Dermis blood vessel endothelial cell (primary cell): ENCODE results near the gene MAPRE2. TPM values are rescaled to one million over a fixed set of nuclear protein-coding genes. Genes with fewer than 3 reads are reported as not detected.
"Not testable (repeated sequence)": the region's sequence is repeated elsewhere in the genome, so short reads cannot be mapped to it uniquely, and the experiment has no call there.

Experiments
- DNase-seq: peaks from one replicate; pipeline ENCODE4 v3.0.0; 2010
- total RNA-seq: library from RNA; depleted of rRNA; stranded (reverse); fragments of >200 nt; gene quantifications from 2 replicates; pipeline ENCODE4 v1.2.3, GENCODE V29; 2014

Gene MAPRE2
- total RNA-seq, 1 donor from 2014 or later, result 29.8 TPM

DNA sequence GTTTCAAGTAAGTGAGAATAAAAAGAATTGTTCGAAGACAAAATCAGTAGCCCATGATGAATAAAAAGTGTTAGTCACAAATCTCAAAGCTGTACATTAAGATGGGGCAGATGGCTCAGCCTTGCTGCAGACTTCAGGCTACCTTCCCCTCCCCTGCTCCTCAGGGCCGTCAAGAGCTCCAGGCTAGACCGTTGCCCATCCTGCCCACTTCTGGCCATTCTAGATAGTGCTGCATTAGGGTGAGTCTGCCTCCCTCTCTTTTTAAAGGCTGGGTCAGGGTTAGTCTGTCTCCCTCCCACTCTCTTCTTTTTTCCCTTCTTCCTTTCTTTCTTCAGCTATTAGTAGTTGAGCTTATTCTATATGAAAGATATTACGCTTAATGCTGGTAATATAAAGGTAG is 86.0 kb downstream of the MAPRE2 start:
- peak; percentile 37 for DNase-seq

DNA sequence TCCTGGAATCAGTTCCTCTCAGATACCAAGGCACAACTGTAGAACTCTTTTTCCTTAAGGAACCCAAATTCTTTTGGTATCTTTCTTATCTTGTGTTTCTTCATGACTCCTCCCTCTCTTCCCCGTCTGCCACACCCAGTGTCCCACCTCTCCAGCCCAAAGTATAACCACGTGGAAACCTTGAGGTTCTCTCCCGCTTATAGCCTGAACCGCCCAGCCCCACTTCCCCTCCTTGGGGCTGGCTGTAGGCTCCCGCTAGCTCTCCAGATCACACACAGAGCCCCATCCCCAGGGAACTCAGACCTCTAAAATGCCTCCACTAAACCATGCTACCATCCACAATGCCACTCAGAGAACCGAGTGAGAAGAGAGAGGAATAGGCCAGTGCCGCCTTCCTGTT is 87.5 kb downstream of the MAPRE2 start:
- no peak for DNase-seq

DNA sequence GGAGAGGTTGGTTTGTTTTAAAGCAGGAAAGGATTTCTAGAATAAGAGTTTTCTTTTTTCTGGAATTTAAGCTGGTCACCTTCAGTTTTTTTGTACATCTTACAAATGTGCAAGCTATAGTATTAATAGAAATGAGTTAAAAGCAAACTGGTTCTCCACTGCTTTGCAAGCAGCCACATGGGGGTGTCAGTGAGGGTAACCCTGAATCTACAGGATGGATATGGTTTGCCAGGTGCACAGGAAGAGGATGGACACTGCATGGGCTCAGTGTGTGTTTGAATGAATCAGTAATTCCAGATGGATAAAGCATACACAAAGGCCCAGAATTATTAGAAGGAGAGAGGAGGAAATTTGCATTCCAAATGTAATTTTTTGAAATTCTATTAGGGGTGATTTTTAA is 89.0 kb downstream of the MAPRE2 start:
- DNase-seq, result peak; percentile 18

DNA sequence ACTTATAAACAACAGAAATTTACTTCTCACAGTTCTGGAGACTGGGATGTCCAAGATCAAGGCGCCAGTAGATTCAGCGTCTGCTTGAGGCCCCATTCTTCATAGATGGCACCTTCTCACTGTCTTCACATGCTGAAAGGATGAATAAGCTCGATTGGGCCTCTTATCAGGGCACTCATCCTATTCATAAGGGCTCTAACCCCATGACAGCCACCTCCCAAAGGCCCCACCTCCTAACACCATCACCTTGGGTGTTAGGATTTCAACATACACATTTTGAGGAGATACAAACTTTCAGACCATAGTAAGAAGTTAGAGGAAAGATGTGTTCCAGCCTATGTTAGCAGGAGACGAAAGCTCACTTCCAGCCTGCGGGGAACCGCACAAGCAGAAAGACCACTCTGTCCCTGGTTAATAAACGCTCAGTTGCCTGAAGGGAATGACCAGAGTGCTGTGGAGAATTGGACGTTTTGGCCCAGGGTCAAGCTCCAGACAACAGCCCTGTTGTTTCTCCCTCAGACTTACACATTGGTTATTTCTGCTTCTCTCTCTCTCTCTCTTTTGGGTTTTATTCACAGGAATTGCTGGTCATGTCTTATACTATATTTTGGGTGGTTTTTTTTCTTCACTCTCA is 90.3 kb downstream of the MAPRE2 start:
- DNase-seq, result no peak

DNA sequence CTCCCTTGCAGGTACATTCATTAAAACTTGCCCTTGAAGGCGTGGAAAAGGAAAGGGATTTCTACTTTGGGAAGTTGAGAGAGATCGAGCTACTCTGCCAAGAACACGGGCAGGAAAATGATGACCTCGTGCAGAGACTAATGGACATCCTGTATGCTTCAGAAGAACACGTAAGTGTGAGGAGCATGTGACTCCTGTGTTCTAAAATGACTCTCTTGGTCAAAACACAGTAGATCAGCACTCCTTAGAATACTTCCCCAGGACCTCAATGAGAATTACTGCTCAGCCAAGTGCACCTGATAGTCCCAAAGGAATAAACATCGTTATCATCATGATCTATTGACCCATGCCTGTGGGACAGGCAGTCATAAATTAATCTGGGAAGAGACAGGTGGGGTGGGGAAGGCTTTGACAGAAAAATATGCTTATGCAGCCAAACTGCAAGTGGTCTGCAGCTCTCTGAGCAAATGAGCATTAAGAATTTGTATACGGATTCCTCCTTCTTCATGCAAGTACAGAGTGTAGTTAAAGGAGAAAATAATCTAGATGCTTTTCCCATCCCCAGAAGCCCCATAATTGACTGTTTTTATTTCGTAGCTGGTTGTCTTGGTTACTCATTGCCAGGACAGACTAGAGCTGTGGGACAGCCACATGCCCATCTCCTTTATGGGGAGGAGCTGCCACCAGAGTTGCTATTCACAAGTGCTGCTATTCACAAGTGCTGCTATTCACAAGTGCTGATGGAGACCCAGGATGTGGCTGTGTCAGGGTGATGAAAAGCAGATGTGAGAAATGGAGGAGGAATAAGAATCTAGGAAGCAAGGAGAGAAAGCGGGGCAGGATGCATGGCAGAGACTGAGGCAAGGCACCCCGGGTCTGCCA is 91.0 kb downstream of the MAPRE2 start:
- peak; percentile 84 for DNase-seq

DNA sequence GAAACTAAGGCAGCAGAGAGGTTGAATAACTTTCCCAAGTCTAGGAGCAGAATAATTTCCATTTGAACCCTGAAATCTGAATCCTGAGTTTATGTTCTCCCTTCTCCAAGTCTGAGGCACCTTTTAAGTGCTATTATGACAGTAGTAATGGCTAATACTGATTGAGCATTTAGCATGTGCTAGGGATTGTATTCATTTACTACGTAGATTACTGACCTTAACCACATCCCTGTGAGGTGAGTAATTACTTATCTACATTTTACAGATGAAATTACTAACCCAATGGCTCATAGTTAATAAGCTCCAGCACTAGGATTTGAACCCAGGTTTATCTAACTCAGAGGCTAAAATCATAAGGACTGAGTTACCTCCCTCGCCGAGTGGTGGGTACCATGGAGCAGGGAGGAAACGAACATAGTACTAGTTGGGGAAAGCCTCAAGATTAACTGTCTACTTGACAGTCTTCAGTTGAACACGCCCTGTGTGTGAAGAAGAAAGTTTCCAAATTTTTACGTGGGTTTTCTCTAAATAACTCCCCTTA is 93.0 kb downstream of the MAPRE2 start:
- no peak for DNase-seq

DNA sequence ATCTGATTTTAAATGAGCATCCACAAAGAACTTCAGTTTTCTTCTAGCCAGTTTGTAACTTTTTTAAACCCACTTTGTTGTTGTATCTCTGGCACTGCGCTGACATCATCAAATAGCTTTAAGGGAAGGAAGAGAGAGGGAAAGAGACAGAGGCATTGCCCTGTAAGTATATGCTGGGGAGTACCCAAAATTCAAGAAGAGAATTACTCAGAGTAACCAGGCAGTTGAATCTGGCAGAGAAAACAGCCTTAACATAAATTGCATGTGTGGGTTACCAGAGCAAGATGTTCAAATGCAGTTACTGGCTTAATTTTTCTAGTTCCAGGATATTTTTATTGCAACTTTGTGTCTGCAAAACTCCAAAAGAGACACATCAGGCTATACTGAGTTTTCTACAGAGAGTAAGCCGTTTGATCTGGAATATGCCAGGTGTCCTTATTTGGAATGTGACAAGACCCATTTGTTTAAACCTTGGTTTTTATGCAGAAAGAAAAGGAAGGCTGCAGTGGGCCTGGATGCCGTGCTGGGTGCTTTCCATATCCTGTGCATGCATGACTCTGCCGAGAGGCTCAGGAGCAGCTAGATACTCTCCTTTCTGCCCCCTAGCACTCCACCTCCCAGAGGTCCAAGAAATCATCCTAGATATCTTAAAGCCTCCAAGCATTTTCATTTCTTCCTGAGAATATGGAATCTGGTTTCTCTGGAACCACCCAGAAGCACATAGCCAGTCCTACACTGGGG is 93.7 kb downstream of the MAPRE2 start:
- no peak for DNase-seq

DNA sequence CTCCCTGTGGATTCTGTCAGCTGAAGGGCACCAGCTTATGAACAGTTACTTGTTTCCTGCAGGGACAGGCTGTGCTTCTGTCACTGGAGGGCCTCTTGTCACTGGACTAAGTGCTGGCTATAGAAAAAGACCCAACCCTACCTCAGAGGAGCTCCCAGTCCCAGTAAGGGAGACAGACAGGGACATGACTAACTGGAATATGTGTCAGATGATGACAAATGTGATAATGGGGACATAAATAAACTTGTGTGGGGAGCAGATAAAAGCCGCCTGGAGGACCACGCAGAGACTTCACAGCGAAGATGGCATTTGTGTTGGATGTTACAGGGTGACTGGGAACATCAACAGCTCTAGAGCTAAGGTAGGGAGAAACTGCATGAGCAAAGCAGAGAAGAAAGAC is 95.0 kb downstream of the MAPRE2 start:
- no peak for DNase-seq

DNA sequence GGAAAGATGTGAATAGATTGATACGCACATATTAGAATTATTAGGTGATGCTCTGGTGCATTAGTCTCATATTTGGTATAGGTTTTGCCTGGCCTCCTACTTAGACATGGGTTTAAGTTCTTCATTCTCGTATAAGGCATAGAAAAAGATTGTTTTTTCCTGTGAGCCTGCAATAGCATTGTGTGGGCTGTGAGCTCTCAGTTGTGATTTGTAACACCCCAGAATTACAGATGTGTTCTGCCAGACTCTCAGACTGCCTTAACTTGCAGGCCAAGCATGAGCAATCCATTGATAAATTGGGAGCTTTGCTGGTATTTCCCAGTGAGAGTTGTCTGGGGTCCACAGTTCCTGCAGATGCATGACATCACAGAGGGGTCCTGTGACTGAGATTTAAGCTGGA is 95.7 kb downstream of the MAPRE2 start:
- no peak for DNase-seq

DNA sequence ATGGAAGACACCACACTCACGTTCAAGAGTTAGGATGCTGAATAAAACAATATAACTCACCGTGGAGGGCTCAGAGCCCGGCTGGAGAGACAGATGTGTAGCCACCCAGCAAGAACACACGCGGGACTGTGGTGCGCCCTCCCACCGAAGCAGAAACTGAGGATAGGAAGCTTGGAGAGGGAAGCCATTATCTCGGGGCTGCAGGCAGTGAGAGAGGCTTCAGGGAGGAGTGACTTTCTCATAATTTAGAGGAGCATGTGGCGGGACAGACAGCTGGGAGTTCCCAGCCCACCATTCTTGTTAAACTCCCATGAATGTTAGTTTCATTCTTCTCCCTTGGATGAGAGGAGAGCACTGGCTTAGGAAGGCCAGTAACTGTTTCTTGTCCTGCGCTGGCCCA is 96.4 kb downstream of the MAPRE2 start:
- DNase-seq, result no peak

DNA sequence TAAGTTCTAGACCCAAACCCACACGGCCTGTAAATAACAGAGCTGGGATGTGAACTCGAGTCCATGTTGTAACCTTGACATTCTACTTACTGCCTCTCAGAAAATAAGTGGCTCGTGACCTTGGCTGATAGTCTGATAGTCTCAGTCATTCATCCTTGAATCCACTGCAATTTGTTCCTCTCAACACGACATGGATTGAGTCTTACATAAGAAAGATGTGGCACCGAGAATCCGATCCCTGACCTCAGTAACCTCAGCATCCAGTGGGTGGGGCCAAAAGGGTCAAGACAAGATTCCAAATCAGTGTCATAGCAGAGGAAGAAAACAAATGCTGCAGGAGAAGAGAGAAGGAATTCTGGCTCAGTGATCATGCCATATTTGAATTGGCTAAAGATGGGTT is 97.6 kb downstream of the MAPRE2 start:
- no peak for DNase-seq

DNA sequence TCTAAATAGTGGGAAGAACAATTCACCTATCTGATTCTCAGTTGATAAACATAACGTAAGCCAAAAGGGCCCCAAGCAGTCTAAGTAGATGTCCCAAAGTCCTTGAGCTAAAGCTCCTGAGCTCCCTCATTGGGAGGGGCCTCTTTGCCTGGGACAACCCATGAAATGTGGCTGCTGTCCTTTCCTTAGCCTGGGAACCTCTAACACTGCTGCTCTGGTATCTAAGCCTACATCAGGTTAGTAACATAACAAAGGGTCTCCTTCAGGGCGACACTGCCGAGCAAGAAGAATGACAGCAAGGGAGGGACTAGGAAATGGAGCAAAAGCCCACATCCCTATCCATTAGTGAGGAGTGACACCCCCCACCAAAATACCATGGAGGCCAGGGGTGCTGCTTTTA is 98.3 kb downstream of the MAPRE2 start:
- no peak for DNase-seq

DNA sequence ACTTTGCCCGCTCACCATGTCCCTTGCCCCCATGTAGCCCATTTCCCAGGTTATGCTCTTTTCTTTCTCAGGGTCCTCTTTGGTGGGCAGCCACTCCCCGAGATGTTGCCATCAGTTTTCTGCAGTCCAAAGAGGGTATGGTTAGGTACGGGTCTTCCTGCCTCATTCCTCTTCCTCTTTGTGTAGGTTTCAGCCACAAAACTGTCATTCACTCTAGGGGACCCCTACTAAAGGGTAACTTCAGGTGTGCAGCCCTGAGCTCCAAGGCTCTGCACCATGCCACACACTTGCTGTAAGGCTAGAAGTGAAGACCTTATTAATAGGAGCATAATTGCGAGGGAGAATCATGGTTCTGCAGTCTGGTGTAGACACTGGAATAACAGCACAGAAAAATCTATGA is 99.9 kb downstream of the MAPRE2 start:
- DNase-seq, result no peak

DNA sequence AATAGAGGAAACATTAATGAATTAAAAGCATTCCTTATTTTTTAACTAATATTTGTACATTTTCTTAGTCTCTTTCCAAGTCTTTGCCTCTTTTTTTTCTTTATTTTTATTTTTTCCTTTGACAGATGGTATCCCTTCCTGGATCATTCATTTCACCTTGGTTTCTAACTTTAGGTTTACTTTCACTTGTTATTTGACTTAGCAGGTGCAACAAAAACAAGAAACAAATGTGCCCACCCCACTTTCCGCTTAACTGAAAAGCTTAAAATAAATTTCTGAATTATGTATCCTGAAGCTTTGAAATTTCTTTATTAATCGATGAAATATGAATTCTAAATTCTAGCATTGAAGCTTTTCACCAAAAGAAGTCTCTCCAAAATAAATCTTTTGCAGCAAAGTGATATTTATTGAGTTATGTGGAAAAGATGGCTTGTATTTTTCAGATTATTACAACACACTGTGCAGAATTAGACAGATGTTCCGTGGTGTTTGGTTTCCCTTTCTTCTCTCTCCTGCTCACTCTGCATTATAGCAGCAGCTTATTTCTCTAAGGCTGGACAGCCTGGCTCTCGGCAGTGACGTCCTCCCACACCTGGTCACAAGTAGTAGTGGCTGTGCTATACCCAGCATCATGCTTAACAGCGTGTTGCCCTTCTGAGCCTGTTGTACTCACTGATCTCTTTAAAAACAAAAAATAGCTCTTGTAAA is 100.5 kb downstream of the MAPRE2 start:
- no peak for DNase-seq

DNA sequence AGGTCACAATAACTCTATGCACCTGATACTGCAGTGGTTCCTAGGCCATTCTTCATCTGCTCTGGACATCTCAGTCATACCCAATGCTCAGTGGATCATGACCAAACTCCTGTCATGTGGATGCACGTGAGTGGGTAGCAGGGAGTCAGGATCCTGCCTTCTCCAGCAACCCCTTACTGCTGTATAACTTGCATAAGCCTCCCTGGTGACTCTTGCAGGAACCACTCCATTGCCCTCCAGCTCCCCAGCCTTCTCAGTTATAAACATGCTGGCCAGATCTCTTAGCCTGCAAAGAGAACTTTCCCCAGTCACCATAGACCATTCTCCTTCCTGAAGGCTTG is 101.0 kb downstream of the MAPRE2 start:
- no peak for DNase-seq

DNA sequence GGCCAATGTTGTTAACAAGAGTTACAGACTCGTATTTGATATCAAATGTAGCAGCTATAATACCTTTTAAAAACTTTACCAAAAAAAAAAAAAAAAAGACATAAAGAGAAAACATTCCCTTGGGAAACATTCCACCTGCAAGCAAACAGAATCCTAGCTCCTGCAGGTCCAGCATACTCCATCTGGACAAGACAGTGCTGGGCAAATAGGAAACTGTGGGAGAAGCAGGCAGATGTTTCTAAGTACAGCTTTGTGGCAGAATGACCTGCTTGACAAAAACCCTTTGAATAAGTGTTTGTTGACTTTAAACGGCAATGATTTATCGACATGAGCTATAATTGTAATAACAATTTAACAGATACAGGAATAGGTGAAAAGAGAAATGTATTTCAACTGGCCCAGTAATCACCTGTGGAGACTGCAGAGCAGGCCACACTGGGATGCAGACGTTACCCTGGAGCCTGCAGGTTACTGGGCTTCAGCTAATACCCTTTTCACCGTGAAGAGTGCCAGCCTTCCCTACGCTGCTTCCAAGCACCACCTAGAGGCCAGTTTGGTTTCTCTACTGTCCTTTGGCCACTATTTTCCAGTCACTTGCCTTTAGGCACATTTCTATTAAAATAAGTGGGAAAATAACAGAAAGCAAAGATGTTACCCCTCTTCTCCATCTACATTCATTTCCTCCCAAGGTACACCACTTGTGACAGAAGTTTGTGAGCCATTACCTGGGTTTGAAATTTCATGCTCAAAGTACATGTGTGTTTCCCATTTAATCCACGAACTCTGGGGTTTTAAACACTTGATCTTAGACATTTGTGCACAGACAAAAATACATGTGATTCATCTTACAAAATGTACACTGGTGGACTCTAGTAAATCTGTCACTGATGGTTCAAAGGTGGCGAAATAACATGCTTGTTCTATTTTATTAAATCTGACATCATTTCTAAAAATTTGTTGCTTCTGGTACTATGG is 102.7 kb downstream of the MAPRE2 start:
- peak; percentile 83 for DNase-seq

DNA sequence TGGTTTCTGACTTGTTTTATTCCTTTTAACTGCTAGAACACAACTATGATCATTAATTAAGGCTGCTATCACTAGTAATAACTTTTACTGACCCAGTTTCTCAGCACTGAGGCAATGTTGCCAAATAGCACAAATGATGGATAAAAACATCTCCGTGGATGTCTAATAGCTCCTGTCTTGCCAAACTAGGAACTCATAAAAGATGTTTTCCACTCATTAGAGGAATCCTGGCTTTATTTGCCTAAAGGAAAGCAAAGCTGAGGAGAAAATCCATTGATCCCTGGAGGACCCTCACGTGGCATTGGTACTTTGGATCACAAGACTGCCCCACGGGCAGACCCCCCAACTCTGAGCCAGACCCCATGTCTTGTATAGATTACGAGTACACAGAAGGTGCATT is 103.5 kb downstream of the MAPRE2 start:
- DNase-seq, result no peak

DNA sequence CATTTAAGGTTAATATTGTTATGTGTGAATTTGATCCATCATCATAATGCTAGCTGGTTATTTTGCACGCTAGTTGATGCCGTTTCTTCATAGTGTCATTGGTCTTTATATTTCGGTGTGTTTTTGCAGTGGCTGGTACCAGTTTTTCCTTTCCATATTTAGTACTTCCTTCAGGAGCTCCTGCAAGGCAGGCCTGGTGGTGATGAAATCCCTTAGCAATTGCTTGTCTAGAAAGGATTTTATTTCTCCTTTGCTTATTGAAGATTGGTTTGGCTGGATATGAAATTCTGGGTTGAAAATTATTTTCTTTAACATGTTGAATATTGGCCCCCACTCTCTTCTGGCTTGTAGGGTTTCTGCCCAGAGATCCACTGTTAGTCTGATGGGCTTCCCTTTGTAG is 109.0 kb downstream of the MAPRE2 start:
- DNase-seq, result not testable (repeated sequence)

DNA sequence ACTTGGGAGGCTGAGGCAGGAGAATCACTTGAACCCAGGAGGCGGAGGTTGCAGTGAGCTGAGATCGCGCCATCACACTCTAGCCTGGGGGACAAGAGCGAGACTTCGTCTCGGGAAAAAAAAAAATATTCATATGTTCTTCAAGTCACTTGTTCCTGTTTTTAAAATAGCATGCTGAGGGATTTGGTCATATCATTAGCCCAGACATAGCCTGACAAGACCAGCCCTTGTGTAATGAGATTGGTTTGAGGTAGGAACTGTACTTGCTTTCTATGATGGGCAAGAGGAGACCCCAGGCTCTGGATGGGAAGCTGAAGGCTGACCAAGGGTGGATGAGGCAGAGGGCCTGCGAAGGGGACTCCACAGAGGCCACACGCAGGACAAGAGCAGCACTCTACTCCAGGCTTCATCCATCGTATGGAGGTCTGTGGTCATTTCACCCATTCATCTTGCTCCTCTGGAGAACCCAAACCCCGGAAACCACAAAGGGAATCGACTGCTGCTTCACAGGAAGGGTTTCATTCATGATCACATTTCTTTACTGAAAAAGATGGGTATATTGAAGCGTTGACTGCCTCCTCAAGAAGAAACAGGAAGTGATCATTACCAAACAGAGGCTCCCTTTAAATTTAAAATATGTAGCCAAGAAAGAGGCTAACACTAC is 112.5 kb downstream of the MAPRE2 start:
- no peak for DNase-seq

DNA sequence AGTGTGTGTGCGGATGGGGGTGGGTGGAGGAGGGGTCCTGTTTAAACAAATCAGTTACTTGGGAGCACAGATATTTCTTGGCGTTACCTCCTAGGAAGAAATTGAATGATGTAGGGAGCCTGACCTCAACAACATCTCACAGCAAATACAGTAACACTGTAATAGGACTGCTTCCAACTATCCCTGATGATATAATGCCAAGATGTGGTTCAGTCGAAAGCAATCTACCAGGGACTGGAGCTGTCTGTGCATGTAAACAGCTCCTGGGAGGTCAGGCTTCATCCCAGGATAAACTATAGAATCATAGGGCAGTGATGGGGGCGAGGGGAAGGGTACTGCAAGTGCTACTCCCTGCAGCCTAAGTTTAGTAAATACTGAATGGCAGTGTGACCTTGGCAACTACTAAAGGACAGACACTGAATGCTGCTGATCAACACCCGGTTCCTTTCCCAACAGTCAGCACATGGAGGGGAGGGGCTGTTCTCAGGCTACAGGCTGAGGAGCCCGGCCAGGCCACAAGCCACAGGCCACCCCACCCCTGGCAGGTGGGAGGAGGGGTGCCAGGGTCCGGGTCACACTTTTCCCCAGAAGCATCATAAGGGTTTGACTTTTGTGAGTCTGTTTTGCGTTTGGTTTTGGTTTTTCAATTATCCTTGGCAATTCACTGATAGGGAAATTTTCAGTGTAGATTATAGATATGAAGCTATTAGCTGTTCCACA is 114.3 kb downstream of the MAPRE2 start:
- no peak for DNase-seq
